Liver (tissue), 9 donors: ENCODE results near the gene ZNF398. TPM values are rescaled to one million over a fixed set of nuclear protein-coding genes. Genes with fewer than 3 reads are reported as not detected.

Experiments
- DNase-seq: peaks from one replicate; pipeline ENCODE4 v3.0.0-alpha.2; 2017; ENCODE audit warnings: low spot score
- H3K27ac ChIP-seq, 2 donors: one replicate each; pipeline ENCODE4 v1.7.0; 2013; ENCODE audit warnings: inconsistent platforms in 2 of 2, low read length in 2 of 2, control low read depth in 1 of 2, low read depth in 1 of 2, mild to moderate bottlenecking in 1 of 2
- H3K27me3 ChIP-seq, 4 donors: one replicate each; pipeline versions ENCODE4 v1.6.1 to v1.7.0; 2013; ENCODE audit warnings: low read length in 3 of 4, inconsistent platforms in 1 of 4, mild to moderate bottlenecking in 1 of 4, moderate library complexity in 1 of 4; ENCODE audit not compliant: control insufficient read depth in 4 of 4, insufficient read depth in 4 of 4
- H3K36me3 ChIP-seq, 4 donors: one replicate each; pipeline versions ENCODE4 v1.6.1 to v1.7.0; 2013; ENCODE audit warnings: low read length in 3 of 4, mild to moderate bottlenecking in 3 of 4, low read depth in 1 of 4, moderate library complexity in 1 of 4; ENCODE audit not compliant: control insufficient read depth in 4 of 4, insufficient read depth in 3 of 4
- H3K4me1 ChIP-seq, 4 donors: one replicate each; pipeline versions ENCODE4 v1.6.1 to v1.7.0; 2013; ENCODE audit warnings: low read length in 3 of 4, mild to moderate bottlenecking in 3 of 4, moderate library complexity in 1 of 4; ENCODE audit not compliant: control insufficient read depth in 4 of 4, insufficient read depth in 4 of 4
- H3K4me3 ChIP-seq, 3 donors: one replicate each; pipeline versions ENCODE4 v1.6.1 to v1.7.0; 2013; ENCODE audit warnings: low read length in 3 of 3, control low read depth in 1 of 3, low read depth in 1 of 3, mild to moderate bottlenecking in 1 of 3
- H3K9ac ChIP-seq, 2 donors: one replicate each; pipeline ENCODE4 v1.7.0; 2013; ENCODE audit warnings: low read length in 2 of 2, mild to moderate bottlenecking in 2 of 2, moderate library complexity in 2 of 2, control low read depth in 1 of 2, low read depth in 1 of 2
- H3K9me3 ChIP-seq, 4 donors: one replicate each; pipeline versions ENCODE4 v1.6.1 to v1.7.0; 2013; ENCODE audit warnings: low read length in 3 of 4; ENCODE audit not compliant: control insufficient read depth in 4 of 4
- EGR1 ChIP-seq, 2 donors: IDR thresholded peaks; 2 replicates each; pipeline ENCODE4 v1.6.1; 2016 to 2018; ENCODE audit warnings: antibody characterized with exemption in 2 of 2, low read depth in 2 of 2
- FOXA1 ChIP-seq: IDR thresholded peaks from 2 replicates; pipeline ENCODE4 v1.6.1; 2016; ENCODE audit warnings: antibody characterized with exemption
- FOXA2 ChIP-seq: IDR thresholded peaks from 2 replicates; pipeline ENCODE4 v1.6.1; 2016; ENCODE audit warnings: antibody characterized with exemption
- GABPA ChIP-seq, 2 donors: IDR thresholded peaks in 1 of 2; conservative IDR thresholded peaks in 1 of 2; 2 replicates each; pipeline ENCODE4 v1.6.1; 2016; ENCODE audit warnings: antibody characterized with exemption in 2 of 2, mild to moderate bottlenecking in 1 of 2, moderate library complexity in 1 of 2
- HNF4A ChIP-seq, 2 donors: conservative IDR thresholded peaks; 2 replicates each; pipeline ENCODE4 v1.6.1; 2016; ENCODE audit warnings: antibody characterized with exemption in 2 of 2, mild to moderate bottlenecking in 2 of 2
- JUND ChIP-seq, 2 donors: IDR thresholded peaks; 2 replicates each; pipeline ENCODE4 v1.6.1; 2016; ENCODE audit warnings: antibody characterized with exemption in 2 of 2
- NR2F2 ChIP-seq: IDR thresholded peaks from 2 replicates; pipeline ENCODE4 v1.6.1; 2016; ENCODE audit warnings: antibody characterized with exemption
- RAD21 ChIP-seq, 2 donors: IDR thresholded peaks; 2 replicates each; pipeline ENCODE4 v1.6.1; 2016; ENCODE audit warnings: antibody characterized with exemption in 2 of 2, mild to moderate bottlenecking in 2 of 2
- REST ChIP-seq: IDR thresholded peaks from 2 replicates; pipeline ENCODE4 v1.6.1; 2016; ENCODE audit warnings: antibody characterized with exemption, mild to moderate bottlenecking
- RXRA ChIP-seq, 2 donors: IDR thresholded peaks; 2 replicates each; pipeline ENCODE4 v1.6.1; 2017 to 2018; ENCODE audit warnings: antibody characterized with exemption in 2 of 2, mild to moderate bottlenecking in 1 of 2
- SP1 ChIP-seq: IDR thresholded peaks from 2 replicates; pipeline ENCODE4 v1.6.1; 2018; ENCODE audit warnings: antibody characterized with exemption, mild to moderate bottlenecking
- TAF1 ChIP-seq: conservative IDR thresholded peaks from 2 replicates; pipeline ENCODE4 v1.6.1; 2016; ENCODE audit warnings: antibody characterized with exemption, mild to moderate bottlenecking
- YY1 ChIP-seq: IDR thresholded peaks from 2 replicates; pipeline ENCODE4 v1.6.1; 2016; ENCODE audit warnings: antibody characterized with exemption, mild to moderate bottlenecking
- ZBTB33 ChIP-seq: IDR thresholded peaks from 2 replicates; pipeline ENCODE4 v1.6.1; 2016; ENCODE audit warnings: antibody characterized with exemption
- WGBS: extraction: QIAGEN DNeasy Blood & Tissue Kit; methylation state at CpG from one replicate; pipeline ENCODE4 v1.1.7; 2013; 5-methylcytosine and 5-hydroxymethylcytosine counted together
- polyA plus RNA-seq, 2 donors: library from polyadenylated mRNA; stranded (reverse) in 1 of 2; unstranded in 1 of 2; fragments of 200-250 nt in 1 of 2; fragments of >200 nt in 1 of 2; fragmentation: Nextera tagmentation in 1 of 2; extraction: Ambion mirVana in 1 of 2; gene quantifications; one replicate each; pipeline versions ENCODE4 v1.2.1 to v1.2.3, GENCODE V29; 2013 to 2015
- total RNA-seq, 2 donors: library from RNA; depleted of rRNA; stranded (reverse); fragments of >200 nt; gene quantifications; one replicate each; pipeline ENCODE4 v1.2.3, GENCODE V29; 2014
- TF ChIP-seq, protein P1 (sequence below): IDR thresholded peaks from 2 replicates; pipeline ENCODE4 v1.6.1; 2016; ENCODE audit warnings: antibody characterized with exemption
- TF ChIP-seq, protein P2 (sequence below): fragments of 150-350 bp; IDR thresholded peaks from 2 replicates; pipeline ENCODE4 v1.5.1; 2017; ENCODE audit warnings: improper control_type of control experiment, low read depth, low read length; ENCODE audit not compliant: missing input control
- donor health status: healthy.
- donor health status: healthy.
- donor health status: healthy.
- donor health status: healthy.
- donor health status: healthy.

ZNF398 gene
- total and polyA plus RNA-seq, 4 donors: 1.5 to 7.8 (median 4.5) TPM

- peak; percentile 83 for DNase-seq
- Histone ChIP-seq H3K9me3 (no peaks in the 10 kb centered on the region), H3K27ac (peak within 1 kb of the TSS; percentile 83 to 88), H3K4me1 (peaks cover 7 to 20% (median 17%) of the 10 kb centered on the region in 4 donors), H3K36me3 (peaks cover 11 to 21% (median 18%) of the 10 kb centered on the region in 4 donors), H3K9ac (peak within 1 kb of the TSS; percentile 49 to 94), H3K27me3 (no peaks in the 10 kb centered on the region), H3K4me3 (peak within 1 kb of the TSS; percentile 66 to 80 (median 71))
- under 1% methylated on average over 97 of the region's 97 CpGs for WGBS
- TF ChIP-seq, protein P1, sequence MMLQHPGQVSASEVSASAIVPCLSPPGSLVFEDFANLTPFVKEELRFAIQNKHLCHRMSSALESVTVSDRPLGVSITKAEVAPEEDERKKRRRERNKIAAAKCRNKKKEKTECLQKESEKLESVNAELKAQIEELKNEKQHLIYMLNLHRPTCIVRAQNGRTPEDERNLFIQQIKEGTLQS: no peak
- TF ChIP-seq SP1: peak; percentile 60
- peak; percentile 92 for TF ChIP-seq YY1
- no peak for TF ChIP-seq ZBTB33
- no peak for TF ChIP-seq NR2F2
- peak; percentile 91 for TF ChIP-seq REST
- TF ChIP-seq FOXA2: peak; percentile 81
- peak; percentile 76 for TF ChIP-seq FOXA1
- TF ChIP-seq GABPA (IDR thresholded peaks at IDR 0.05 in 1 of 2, conservative IDR thresholded peaks at IDR 0.05 in 1 of 2): peak in 1 of 2 donors; percentile 32
- no peak for TF ChIP-seq EGR1 (IDR thresholded peaks at IDR 0.05; ENCODE audit: low read depth in 2 of 2)
- TF ChIP-seq JUND (IDR thresholded peaks at IDR 0.05): no peak
- TF ChIP-seq HNF4A (conservative IDR thresholded peaks at IDR 0.05): peak; percentile 38 to 41
- TF ChIP-seq TAF1: no peak
- TF ChIP-seq RAD21 (IDR thresholded peaks at IDR 0.05): peak; percentile 61 to 73
- TF ChIP-seq, protein P2, sequence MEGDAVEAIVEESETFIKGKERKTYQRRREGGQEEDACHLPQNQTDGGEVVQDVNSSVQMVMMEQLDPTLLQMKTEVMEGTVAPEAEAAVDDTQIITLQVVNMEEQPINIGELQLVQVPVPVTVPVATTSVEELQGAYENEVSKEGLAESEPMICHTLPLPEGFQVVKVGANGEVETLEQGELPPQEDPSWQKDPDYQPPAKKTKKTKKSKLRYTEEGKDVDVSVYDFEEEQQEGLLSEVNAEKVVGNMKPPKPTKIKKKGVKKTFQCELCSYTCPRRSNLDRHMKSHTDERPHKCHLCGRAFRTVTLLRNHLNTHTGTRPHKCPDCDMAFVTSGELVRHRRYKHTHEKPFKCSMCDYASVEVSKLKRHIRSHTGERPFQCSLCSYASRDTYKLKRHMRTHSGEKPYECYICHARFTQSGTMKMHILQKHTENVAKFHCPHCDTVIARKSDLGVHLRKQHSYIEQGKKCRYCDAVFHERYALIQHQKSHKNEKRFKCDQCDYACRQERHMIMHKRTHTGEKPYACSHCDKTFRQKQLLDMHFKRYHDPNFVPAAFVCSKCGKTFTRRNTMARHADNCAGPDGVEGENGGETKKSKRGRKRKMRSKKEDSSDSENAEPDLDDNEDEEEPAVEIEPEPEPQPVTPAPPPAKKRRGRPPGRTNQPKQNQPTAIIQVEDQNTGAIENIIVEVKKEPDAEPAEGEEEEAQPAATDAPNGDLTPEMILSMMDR: peak; percentile 53
- TF ChIP-seq RXRA (IDR thresholded peaks at IDR 0.05): peak; percentile 45 to 61
Measured at GRCh38 chr7:149195180-149196150, 48.2 kb downstream of the ZNF398 start, which contains the start of gene ZNF282. ZNF282 (plus strand) TSS chr7:149195546; CDS start chr7:149195590, 44 bp downstream.
